HG02642 (cell line): Measurements from ENCODE around the gene BCKDHA.
"Not testable (repeated sequence)": the region's sequence is repeated elsewhere in the genome, so short reads cannot be mapped to it uniquely, and the experiment has no call there.

ENCODE experiments used
- ATAC-seq: cut with Tn5 transposase; IDR thresholded peaks from one replicate; pipeline ENCODE4 v1.9.1; 2021; ENCODE audit warnings: mild to moderate bottlenecking; ENCODE audit not compliant: unreplicated experiment, poor library complexity

The BCKDHA gene

DNA sequence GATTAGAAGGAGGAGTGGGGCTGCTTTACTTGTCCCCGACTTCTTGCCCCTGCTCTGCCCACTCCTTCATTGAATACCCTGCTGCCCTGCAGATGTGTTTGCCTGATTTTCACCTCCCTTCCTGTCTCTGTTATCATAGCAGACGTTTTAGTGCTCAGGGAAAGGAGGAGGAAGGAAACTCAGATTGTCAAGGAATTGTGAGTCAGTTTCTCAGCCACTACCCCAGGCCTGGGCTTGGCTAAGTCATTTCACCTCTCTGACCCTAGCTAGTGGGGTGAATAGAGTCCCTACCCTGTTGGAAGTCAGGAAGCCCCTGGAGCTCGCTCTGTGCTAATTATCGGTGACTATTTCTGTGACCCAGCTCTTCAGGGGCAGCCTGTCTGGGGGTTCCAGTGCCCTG, 3.9 kb downstream of the BCKDHA start:
- no peak for ATAC-seq

DNA sequence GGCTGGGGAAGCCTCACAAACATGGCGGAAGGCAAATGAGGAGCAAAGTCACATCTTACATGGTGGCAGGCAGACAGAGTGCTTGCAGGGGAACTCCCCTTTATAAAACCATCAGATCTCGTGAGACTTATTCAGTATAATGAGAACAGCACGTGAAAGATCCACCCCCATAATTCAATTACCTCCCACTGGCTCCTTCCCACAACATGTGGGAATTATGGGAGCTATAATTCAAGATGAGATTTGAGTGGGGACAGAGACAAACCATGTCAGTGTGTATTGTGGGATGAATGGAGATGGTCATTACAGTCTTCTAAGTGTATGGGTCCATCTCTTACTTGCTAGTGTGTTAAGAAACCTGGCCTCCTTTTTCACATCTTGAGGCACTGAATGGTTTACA, 4.4 kb downstream of the BCKDHA start:
- ATAC-seq, result no peak

DNA sequence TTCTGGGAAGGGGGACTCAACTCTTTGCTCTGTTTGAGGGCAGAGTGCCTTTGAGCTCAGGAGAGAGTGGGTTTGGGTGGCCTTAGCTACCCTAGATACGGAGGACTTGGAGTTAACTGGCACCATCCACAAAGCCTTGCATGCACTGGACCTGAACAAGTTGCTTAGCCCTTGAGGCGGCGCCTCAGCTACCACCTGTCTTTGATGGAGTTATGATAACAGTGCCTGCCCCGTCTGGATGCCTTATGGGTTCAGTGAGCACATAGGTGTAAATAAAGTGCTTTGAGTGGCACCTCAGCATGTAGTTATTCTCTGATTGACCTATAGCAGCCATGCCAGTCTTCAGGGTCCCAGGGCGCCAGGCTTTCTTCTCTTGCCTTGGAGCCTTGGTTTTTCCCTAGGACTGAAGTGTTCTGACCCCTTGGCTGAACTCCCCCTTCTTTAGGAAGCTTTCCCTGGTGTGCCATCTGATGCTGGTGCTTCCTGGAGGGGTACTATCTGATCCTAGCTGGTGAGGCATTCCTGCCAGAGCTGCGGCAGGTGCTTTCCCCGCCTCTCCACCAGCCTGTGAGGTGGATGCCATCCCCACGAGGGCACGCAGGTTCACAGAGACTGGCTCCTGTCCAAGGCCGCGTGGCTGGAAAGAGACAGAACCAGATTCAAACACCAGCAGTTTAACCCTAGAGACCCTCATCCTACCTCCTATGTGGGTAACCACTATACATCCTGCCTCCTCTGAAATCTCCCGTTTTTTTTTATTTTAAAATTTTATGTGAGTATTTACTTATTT, 5.8 kb downstream of the BCKDHA start:
- no peak for ATAC-seq

DNA sequence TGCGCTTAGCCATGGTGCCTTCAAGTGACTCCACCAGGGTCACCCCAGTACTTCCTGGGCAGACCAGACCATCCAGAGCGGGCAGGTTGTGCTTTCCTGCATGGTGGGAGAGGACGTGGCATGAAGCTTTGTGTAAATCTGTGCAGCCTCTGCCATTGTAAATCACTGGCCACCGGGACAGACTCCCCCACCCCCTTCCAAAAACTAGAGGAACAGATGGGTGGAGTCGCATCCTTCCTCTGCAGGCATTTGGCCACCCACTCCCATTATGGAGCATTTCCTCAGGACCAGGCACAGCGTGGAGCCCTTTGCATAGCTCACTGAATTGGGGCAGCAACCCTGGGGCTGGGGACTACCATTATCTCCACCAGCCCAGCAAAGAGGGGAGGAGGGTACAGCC, 8.2 kb downstream of the BCKDHA start:
- no peak for ATAC-seq

DNA sequence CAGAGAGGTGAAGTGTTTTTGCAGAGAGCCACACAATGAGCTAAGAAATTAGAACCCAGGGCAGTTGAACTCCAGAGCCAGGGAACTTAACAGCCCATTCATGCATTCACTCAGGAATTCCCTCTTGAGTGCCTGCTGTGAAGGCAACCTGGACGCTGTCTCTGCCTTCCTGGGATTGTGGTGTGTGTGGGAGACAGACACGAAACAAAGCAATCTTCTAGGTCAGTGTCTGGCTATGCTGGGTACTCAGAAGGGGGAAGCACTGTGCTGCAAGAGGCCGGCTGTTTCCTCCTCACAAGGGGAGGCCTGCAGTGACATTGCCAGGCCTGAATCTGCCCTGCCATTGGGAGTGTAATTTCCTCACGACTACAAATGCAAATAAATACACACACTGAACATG, 9.7 kb downstream of the BCKDHA start:
- ATAC-seq, result no peak

DNA sequence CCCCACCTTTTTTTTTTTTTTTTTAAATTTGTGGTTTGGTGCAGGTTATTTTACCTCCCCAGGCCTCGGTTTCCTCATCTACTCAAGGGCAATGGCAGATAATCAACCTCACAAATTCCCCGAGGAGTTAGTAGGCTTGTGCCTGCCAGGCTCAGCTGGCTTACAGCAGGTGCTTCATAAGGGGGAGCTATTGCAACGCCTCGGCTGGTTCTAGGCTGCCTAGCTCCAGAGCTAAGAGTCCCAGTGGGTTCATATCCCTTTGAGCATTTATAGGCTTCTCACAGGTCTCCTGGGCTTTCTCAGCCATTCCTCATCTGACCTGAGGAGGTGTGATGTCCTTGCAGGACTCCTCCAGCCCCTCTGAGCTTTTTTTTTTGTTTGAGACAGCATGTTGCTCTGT, 10.6 kb downstream of the BCKDHA start:
- no peak for ATAC-seq

DNA sequence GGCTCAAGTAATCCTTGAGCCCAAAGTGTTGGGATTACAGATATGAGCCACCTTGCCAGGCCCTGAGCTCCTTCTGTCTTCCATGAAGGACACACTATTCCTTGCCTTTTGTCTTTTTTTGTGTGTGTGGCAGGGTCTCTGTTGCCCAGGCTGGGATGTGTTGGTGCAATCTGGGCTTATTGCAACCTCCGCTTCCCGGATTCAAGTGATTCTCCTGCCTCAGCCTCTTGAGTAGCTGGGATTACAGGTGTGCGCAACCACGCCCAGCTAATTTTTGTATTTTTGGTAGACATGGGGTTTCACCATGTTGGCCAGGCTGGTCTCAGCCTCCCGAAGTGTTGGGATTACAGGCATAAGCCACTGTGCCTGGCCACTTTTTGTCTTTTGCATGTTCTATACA, 11.2 kb downstream of the BCKDHA start:
- ATAC-seq, result not testable (repeated sequence)

DNA sequence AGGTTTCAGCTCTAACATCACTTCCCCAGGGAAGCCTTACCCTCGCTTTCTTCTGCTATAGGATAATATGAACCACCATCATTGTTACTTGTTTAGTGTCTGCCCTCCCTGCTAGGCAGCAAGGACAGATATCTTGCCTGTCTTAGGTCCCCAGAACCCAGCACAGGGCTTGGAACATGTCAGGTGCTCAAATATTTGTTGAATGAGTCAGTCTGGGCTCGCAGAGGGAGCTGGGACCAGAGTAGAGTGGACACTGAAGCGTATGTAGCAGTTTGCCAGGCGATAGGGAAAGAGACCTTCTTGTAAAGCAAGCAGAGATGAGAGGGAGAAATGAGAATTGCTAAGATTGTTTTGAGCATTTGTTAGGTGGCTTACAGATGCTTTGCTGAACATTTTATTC, 11.7 kb downstream of the BCKDHA start:
- ATAC-seq, result no peak

DNA sequence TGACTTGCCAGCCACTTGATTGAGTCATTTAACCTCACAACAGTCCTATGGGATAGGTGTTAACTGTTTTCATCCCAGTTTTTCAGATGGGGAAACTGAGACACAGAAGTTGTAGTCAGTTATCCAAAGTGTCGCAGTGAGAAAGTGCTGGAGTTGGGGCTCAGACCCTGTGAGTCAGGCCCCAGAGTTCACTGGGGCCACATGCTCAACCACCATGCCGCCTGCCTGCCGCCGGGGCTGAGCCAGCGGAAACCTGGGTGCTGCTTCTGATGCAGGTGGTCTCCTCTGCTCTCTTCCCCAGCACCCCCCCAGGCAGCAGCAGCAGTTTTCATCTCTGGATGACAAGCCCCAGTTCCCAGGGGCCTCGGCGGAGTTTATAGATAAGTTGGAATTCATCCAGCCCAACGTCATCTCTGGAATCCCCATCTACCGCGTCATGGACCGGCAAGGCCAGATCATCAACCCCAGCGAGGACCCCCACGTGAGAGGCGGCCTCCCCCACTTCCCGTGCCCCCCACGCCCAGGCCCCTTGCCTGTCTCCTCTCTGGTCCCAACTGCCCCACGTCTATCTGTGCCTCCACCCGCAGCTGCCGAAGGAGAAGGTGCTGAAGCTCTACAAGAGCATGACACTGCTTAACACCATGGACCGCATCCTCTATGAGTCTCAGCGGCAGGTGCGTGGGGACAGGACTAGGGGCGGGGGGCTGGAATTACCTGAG, 12.9 kb downstream of the BCKDHA start:
- ATAC-seq, result no peak

DNA sequence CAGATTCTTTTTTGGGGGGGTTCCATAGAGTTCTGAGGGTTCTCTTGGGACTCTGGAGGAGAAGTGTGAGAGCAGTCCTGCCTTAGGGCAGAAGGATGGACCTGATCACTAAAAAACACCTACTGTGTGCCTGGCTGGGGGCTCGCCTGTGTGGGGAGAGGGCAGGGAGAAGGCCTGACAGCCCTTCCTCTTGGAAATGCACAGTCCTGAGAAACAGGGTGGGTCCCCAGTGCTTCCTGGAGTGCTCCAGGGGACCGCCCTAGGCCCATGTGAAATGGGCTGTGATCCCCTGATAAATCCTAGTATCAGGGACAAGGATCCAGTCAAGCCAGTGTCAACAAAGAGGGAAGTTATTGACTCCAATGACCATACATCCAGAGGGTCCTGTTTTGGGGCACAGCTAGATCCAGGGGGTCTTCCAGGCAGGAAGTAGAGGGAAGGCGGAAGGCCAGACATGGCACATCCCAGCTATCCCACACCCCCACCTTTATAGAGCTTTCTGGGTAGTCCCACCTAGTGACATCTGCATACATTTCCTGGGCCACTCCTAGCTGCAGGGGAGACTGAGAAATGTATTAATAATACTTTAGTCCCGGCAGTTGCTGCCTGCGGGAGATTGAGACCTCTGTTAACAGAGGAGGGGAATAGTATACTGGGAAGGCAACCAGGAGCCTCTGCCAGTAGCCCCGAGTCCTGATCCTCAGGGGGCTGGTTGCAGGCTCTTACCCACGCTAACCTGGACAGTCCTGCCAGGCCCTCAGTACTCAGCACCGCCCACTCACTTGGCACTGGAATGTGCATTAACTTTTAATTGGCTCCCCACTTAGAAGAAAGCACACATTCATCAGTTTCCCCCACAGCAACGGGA, 13.7 kb downstream of the BCKDHA start:
- ATAC-seq, result no peak

DNA sequence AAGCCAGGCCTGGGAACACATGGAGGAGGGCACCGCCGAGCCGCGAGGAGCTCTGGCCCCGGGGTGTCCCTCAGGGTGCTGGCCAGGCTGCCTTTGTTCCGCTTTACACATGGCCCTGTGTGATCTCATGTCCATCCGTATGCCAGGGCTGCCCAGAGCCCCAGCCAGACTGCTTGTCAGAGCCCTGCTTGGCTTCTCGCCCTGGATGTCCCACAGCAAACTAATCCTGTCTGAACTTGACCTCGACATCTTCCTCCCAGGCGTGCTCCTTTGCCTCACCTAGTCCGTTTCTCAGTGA, 14.3 kb downstream of the BCKDHA start:
- ATAC-seq, result no peak

DNA sequence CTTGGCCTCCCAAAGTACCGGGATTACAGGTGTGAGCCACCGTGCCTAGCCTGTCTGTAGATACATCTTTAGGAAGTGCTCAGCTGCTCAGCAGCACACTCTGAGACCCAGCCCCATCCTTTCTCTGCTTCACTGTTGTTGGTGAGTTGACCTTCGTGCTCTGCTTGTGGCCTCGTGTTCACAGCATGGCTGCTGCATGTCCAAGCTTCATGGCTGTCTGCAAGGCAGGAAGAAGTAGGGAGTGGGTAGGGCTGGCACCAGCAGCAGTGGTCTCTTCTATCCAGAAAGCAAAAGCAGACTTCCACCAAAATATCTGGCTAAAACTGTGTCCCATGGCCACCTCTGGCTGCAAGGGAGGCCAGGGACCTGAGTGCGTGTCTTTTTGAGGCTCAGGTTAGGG, 15.3 kb downstream of the BCKDHA start:
- ATAC-seq, result no peak

DNA sequence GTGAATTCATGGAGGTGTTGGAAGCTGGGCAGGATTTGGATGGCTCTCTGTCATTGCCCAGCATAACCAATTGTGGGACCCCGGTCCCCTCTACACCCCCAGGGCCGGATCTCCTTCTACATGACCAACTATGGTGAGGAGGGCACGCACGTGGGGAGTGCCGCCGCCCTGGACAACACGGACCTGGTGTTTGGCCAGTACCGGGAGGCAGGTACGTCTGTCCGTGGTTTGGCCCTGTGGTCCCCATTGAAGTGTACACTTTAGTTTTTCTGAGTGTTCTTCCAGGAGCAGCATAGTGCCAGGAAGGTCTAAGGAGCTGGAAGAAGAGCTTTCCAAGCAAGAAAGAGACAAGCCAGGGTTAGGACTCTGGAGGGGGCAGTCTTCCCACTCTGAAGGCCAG, 16.3 kb downstream of the BCKDHA start:
- ATAC-seq, result no peak

DNA sequence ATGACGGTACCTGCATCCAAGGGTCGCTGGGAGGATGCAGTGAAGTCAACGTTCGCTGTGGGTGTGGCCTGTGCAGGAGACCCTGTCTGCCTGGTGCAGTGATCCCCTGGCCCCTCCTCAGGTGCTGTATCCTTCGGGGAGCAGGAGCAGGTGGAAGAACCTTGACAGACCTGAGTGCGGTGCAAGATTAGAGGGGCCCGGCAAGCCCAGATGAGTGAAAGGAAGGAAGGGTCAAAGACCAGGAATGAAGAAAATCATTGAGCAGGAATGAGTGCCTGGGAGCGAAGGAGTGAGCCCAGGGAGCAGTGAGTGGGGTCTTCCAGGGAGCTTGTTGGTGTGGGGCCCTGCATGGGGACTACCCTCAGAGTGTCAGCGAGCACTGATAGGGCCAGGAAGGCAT, 16.8 kb downstream of the BCKDHA start:
- ATAC-seq, result no peak

DNA sequence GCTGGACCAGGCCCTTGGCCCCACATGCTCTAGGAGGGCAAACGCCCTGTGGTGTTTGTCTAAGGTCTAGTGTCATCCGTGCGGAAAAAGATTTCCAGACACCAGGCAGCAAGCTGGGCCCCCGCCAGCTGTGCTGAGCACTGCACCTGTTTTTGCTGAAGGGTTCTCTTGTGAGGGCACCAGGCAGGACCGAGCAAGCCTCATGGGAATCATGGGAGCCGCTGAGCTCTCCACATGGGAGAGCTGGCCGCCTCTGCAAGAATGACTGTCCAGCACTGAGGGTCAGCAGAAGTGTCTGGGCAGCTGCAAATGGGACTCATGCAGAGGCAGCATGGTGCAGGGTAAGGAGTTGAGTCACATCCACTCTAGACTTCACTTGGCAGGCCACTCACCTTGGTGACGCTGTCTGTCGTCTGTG, 17.5 kb downstream of the BCKDHA start:
- ATAC-seq, result no peak

DNA sequence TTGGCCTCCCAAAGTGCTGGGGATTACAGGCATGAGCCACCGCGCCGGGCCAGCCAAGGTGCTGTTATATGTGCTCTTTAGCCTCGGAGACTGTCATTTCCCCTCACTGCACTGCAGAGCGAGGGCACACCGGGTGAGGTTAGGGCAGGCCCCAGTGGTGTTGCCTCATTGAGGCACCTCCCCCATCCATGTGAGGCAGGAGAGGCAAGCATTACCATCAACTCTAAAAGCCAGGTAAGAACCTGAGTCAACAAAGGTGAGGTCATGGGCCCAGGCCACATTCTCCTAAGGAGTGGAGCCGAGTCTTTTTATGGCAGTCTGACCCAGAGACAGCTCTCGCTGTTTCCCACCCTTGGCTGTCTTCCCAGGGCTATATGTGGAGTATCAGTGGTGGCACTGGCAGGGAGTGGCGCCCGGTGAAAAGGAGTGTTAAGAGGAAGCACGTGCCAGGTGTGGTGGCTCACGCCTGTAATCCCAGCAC, 18.6 kb downstream of the BCKDHA start:
- no peak for ATAC-seq

DNA sequence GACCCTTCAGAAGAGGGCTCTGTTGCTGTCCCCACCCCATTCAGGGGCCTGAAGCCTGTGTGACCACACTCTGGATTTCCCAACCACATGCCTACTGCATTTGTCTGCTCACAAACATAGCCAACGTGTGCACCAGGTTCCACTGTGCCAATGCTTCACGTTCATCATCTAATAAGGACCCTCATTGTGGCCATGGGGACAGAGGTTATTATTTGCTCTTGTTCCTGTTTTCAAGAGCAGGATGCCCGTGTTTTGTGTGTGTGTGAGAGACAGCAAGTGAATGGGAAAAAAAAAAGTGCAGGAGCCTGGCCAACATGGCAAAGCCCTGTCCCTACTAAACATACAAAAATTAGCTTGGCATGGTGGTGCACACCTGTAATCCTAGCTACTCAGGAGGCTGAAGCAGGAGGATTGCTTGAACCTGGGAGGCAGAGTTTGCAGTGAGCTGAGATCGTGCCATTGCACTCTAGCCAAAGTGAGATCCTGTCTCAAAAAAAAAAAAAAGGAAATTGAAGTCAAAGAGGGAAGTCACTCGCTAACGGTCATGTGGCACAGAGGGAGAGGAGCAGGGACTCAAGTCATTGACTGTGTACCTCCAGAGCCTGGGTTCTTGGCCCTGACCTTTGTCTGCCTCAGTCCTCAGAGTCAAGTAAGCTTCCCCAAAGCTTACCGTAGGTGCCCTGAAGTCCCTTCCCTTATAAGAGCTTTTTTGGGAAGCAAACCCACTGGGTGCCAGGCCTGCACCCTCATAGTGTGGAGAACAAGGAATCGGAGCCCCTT, 22.7 kb downstream of the BCKDHA start:
- ATAC-seq, result no peak

DNA sequence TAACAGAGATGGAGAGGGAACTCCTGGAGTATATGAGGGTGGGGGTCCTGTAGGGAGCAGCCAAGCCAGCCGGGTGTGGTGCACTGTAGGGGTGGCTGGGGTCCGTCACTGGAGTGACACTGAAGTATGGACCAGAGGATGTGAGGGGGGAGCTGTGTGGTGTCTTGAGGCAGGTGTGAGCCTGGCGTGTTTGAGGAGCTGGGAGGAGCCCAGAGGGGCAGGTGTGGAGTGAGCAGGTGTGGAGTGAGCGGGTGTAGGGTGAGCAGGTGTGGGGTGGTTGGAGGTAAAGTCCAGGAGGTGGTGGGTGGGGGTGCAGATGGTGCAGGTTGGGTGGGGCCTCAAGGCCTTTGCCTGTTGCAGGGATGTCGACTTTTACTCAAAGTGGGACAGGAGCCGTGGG, 23.7 kb downstream of the BCKDHA start:
- no peak for ATAC-seq

DNA sequence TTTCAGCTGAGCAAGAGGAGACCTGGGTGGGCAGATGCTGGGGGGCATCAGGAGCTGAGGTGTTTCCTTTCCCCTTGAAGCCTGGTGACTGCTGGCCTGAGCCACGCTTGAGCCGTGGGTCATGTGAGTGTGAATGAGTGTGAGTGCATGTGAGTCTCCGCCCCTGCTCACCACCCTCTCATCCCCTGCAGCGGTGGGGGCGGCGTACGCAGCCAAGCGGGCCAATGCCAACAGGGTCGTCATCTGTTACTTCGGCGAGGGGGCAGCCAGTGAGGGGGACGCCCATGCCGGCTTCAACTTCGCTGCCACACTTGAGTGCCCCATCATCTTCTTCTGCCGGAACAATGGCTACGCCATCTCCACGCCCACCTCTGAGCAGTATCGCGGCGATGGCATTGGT, 24.4 kb downstream of the BCKDHA start:
- ATAC-seq, result no peak

DNA sequence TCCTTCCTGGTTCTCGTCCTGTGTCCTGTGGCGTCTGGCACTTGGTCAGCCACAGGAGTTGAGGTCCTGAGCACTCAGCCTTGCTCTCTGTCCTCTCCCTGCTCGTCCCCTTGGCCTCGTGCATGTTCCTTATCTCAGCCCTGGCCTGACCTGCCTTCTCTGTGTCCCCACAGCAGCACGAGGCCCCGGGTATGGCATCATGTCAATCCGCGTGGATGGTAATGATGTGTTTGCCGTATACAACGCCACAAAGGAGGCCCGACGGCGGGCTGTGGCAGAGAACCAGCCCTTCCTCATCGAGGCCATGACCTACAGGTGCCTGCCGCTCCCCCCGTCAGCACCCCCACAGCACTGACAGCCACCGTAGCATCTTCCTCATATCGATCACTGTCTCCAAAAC, 24.8 kb downstream of the BCKDHA start:
- no peak for ATAC-seq
